TTC549 (cell line): Measurements from ENCODE around the gene DEGS2.
"Not testable (repeated sequence)": the region's sequence is repeated elsewhere in the genome, so short reads cannot be mapped to it uniquely, and the experiment has no call there.

ENCODE experiments used
- FAIRE-seq: peaks from 2 replicates; lab custom pipeline; 2012; peaks lifted over from hg19 to GRCh38; lab: Jason Lieb, UNC

Gene DEGS2

GRCh38 chr14:100178691-100179090, 19.2 kb upstream of the DEGS2 start:
- FAIRE-seq = no peak

GRCh38 chr14:100176811-100177327, 17.4 kb upstream of the DEGS2 start:
- FAIRE-seq = no peak

GRCh38 chr14:100173353-100173752, 13.9 kb upstream of the DEGS2 start:
- FAIRE-seq = no peak

- FAIRE-seq = no peak
Measured at GRCh38 chr14:100172811-100173210, 13.4 kb upstream of the DEGS2 start.

- no peak for FAIRE-seq
Measured at GRCh38 chr14:100170880-100171279, 11.4 kb upstream of the DEGS2 start.

- FAIRE-seq = no peak
Measured at GRCh38 chr14:100168506-100168905, 9.1 kb upstream of the DEGS2 start.

- FAIRE-seq = no peak
Measured at GRCh38 chr14:100165831-100166440, 6.5 kb upstream of the DEGS2 start.

GRCh38 chr14:100165376-100165775, 5.9 kb upstream of the DEGS2 start:
- no peak for FAIRE-seq

GRCh38 chr14:100160534-100160916, 1.1 kb upstream of the DEGS2 start:
- no peak for FAIRE-seq

- FAIRE-seq = no peak
Measured at GRCh38 chr14:100159865-100160533, 554 bp upstream of the DEGS2 start.

- no peak for FAIRE-seq
Measured at GRCh38 chr14:100158566-100159093, 815 bp downstream of the DEGS2 start.

GRCh38 chr14:100157548-100158232, 1.8 kb downstream of the DEGS2 start:
- not testable (repeated sequence) for FAIRE-seq

GRCh38 chr14:100156776-100157175, 2.7 kb downstream of the DEGS2 start:
- no peak for FAIRE-seq

- FAIRE-seq = no peak
Measured at GRCh38 chr14:100155756-100156616, 3.5 kb downstream of the DEGS2 start.

- FAIRE-seq = no peak
Measured at GRCh38 chr14:100155049-100155621, 4.3 kb downstream of the DEGS2 start.

- no peak for FAIRE-seq
Measured at GRCh38 chr14:100153560-100153959, 5.9 kb downstream of the DEGS2 start.

GRCh38 chr14:100152091-100152490, 7.4 kb downstream of the DEGS2 start:
- no peak for FAIRE-seq

GRCh38 chr14:100150932-100151587, 8.4 kb downstream of the DEGS2 start:
- no peak for FAIRE-seq

GRCh38 chr14:100149851-100150611, 9.4 kb downstream of the DEGS2 start:
- no peak for FAIRE-seq
